ENCODE data around the gene C6orf136.
"Not testable (repeated sequence)": the region's sequence is repeated elsewhere in the genome, so short reads cannot be mapped to it uniquely, and the experiment has no call there.

C6orf136 gene

DNA sequence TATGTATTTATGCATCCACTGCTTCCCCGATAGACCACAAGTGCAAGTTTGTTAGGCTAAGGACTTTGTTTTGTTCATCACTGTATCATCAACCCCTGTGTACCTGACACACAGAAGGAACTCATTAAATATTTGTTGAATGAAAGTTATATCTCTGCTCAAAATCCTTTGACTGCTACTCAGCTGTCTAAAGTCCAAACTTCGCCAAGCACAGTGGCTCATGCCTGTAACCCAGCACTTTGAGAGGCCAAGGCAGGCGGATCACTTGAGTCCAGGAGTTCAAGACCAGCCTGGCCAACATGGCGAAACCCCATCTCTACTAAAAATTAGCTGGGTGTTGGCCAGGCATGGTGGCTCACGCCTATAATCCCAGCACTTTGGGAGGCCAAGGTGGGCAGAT is 11.0 kb downstream of the C6orf136 start:
- H3K4me1 Mint-ChIP-seq (ENCODE audit: low read depth); H3K27me3 Mint-ChIP-seq (ENCODE audit: low read depth); DNase-seq (ENCODE audit: low spot score); H3K4me3 Mint-ChIP-seq; H3K27ac Mint-ChIP-seq; H3K9me3 Mint-ChIP-seq: not testable (repeated sequence)
- H3K36me3 Mint-ChIP-seq (ENCODE audit: low read depth) = peaks cover 58% of the 10 kb centered on the region

DNA sequence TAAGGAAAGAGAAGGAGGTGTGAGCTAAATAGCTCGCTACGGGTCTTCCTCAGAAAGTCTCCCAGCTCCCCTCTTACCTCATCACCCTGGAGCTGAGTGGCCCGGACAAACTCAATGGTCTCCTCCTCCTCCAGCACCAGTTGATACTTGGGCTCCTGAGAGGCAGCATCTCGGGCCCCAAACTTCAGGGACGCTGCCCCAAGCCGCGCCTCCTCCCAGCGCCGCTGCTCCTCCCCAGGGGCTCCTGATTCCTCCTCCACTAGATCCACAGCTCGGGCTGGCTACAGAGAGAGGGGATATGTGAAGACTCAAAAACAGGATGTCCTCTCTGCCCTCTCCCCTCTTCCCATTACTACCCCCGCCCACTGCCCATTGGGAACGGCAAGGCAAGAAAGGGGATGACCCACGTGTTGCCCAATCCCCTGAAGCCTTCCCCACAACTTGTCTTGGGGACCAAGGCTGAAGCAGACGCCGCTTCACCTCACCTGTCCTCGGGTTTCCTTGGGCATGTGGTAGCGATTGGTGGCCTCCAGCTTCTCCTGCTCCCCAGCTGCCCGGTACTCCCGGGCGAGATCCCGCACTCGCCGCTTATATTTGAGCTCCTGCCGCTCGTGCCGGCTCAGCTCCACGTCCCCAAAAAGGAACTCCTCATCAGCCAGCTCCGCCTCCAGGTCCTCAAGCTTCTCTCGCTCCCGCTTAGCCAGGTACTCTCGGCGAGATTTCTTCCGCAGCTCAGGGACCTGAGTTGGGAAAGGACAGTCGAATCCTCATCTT is 18.2 kb downstream of the C6orf136 start:
- Mint-ChIP-seq H3K36me3 (ENCODE audit: low read depth) (peaks cover 48% of the 10 kb centered on the region), H3K4me3 (no peak overlapping the region), H3K27ac (no peak overlapping the region), H3K4me1 (ENCODE audit: low read depth) (peaks cover 4% of the 10 kb centered on the region), H3K27me3 (ENCODE audit: low read depth) (no peaks in the 10 kb centered on the region), H3K9me3 (no peaks in the 10 kb centered on the region)
- no peak for DNase-seq (ENCODE audit: low spot score)

- H3K4me3 Mint-ChIP-seq; H3K9me3 Mint-ChIP-seq; H3K27me3 Mint-ChIP-seq (ENCODE audit: low read depth); H3K27ac Mint-ChIP-seq: not testable (repeated sequence)
- H3K4me1 Mint-ChIP-seq (ENCODE audit: low read depth) = peaks cover 12% of the 10 kb centered on the region
- peak; percentile 49 for DNase-seq (ENCODE audit: low spot score)
- H3K36me3 Mint-ChIP-seq (ENCODE audit: low read depth) = peaks cover 53% of the 10 kb centered on the region
Measured at GRCh38 chr6:30666300-30666699, 19.4 kb downstream of the C6orf136 start.

DNA sequence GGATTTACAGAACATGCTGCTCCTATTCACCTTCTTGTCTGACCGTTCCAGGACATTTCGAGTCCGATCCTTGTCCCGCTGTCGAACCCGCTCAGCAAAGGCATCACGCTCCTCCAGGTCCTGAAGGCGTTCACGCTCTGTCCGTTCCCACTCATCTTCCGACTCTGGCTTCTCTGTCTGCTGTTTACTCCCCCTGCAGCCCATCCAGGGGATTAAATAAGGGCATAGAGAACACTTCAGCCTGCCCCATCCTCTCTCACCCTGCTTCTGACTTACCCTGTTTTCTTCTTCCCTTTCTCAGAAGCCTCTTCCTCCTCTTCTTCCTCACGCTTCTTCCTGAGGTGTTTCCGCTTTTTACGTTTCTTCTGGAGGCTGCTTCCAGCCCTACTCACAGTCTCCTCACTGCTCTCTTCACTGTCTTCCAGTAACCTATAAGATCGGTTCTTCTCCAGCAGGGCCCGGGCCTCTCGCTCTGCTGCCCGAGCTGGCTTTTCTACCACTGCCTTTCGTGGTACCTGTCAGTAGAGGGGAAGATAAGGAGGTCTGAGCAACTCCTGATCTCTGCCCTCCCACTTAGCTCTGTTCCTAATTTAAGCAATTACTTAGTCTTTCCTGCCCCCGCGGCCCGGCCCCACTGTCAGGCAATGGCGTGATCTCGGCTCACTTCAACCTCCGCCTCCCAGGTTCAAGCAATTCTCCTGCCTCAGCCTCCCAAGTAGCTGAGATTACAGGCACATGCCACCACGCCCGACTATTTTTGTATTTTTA is 24.0 kb downstream of the C6orf136 start:
- H3K9me3 Mint-ChIP-seq = no peaks in the 10 kb centered on the region

DNA sequence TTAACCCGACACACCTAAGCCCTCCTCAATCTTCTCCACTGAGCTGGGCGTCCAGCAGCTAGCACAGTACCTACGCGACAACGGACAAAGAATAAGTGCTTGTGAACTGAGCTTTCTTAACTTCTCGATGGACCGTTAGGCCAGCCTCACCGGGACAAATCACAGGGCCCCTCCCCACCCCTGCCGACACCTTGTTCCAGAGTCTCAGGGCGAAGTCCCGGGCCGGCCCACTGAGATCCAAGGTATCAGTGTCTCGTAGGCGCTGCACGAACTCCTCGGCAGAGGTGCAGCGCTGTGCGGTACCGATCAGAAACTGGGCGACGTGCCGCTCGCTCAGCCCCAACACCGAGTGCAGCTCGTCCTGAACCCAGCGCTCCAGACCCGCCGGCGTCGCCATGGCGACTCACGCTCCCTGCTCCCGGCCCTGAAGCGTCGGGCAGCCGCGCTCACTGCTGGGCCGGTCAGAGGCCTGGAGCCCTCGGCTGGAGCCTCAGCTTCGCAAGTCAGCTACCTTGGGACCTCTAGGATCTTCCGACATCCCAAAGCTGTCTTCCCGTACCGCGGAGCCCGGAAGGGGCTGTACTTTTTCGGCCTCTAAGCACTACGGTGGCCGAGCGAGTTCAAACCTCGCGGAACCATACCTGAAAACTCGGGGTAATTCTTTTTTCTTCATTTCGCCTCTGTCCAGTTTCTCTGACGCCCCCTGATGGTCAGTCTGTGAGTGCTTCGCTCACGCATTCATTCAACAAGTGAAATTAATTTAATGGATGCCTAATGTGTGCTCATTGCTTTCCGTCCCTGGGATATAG is 25.7 kb downstream of the C6orf136 start, which contains the start of gene DHX16:
TSS of gene DHX16 (minus strand) at position 562 of the 809 bp plus-strand sequence. CDS start at position 397, 165 bp downstream.
- H3K9me3 Mint-ChIP-seq = no peaks in the 10 kb centered on the region
- H3K27ac Mint-ChIP-seq = peak within 1 kb of the TSS; percentile 76
- no peaks in the 10 kb centered on the region for H3K27me3 Mint-ChIP-seq (ENCODE audit: low read depth)
- peaks cover 25% of the 10 kb centered on the region for H3K4me1 Mint-ChIP-seq (ENCODE audit: low read depth)
- peak; percentile 87 for DNase-seq (ENCODE audit: low spot score)
- H3K36me3 Mint-ChIP-seq (ENCODE audit: low read depth) = peaks cover 34% of the 10 kb centered on the region
- H3K4me3 Mint-ChIP-seq = peak within 1 kb of the TSS; percentile 96

More for the DNA sequence above, 24.0 kb downstream of the C6orf136 start:
- Mint-ChIP-seq H3K27ac (peak overlapping the region; percentile 51), H3K4me1 (ENCODE audit: low read depth) (peaks cover 20% of the 10 kb centered on the region), H3K36me3 (ENCODE audit: low read depth) (peaks cover 28% of the 10 kb centered on the region), H3K4me3 (peak overlapping the region; percentile 96), H3K27me3 (ENCODE audit: low read depth) (no peaks in the 10 kb centered on the region)
- no peak for DNase-seq (ENCODE audit: low spot score)

- no peak for DNase-seq (ENCODE audit: low spot score)
- Mint-ChIP-seq H3K4me1 (ENCODE audit: low read depth) (peaks cover 30% of the 10 kb centered on the region), H3K27me3 (ENCODE audit: low read depth) (no peaks in the 10 kb centered on the region), H3K36me3 (ENCODE audit: low read depth) (peaks cover 48% of the 10 kb centered on the region), H3K4me3 (peak overlapping the region; percentile 8), H3K9me3 (no peaks in the 10 kb centered on the region), H3K27ac (peak overlapping the region; percentile 70)
Measured at GRCh38 chr6:30676660-30677285, 29.8 kb downstream of the C6orf136 start.

DNA sequence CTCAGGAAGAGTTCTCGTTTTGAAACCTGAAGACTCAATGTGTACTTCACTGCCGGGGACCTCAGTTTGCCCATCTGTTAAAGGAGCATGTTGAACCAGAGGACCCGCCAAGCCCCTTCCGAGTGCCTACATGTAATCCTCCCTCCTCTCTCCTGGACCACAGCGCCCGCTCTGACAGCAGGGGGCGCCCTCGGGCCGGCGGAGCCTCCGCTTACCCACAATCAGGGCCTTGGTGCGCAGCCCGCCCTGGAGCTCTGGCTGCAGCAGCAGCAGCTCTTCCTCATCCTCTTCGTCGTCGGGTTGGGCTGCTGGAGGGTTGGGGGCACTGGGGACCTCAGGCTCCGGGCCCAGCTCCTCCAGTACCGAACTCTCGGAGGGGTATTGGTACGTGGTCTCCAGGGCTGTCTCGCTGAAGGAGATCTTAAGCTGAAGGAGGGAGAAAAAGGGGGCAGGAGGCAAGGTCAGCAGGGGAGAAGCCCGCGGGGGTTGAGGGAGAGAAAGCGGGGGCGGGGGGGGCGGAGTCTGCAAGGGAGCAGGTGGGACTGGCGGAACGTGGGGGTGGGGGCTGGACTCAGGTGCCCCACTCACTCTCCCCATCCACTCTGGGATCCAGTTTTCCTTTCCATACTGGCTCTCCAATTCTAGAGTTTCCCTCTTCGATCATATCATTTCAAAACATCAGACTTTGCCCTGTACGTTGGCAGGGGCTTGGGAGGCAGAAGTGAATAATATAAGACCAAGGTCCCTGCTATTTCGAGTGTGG is 32.2 kb downstream of the C6orf136 start:
- DNase-seq (ENCODE audit: low spot score) = peak; percentile 86
- peak overlapping the region; percentile 96 for H3K4me3 Mint-ChIP-seq
- peaks cover 71% of the 10 kb centered on the region for H3K36me3 Mint-ChIP-seq (ENCODE audit: low read depth)
- H3K9me3 Mint-ChIP-seq = no peaks in the 10 kb centered on the region
- no peaks in the 10 kb centered on the region for H3K27me3 Mint-ChIP-seq (ENCODE audit: low read depth)
- peaks cover 32% of the 10 kb centered on the region for H3K4me1 Mint-ChIP-seq (ENCODE audit: low read depth)
- peak overlapping the region; percentile 78 for H3K27ac Mint-ChIP-seq

GRCh38 chr6:30679765-30680535 is 33.0 kb downstream of the C6orf136 start:
- Mint-ChIP-seq H3K27me3 (ENCODE audit: low read depth) (no peaks in the 10 kb centered on the region), H3K27ac (peak overlapping the region; percentile 77), H3K9me3 (no peaks in the 10 kb centered on the region), H3K4me1 (ENCODE audit: low read depth) (peaks cover 32% of the 10 kb centered on the region), H3K36me3 (ENCODE audit: low read depth) (peaks cover 76% of the 10 kb centered on the region), H3K4me3 (peak overlapping the region; percentile 96)
- no peak for DNase-seq (ENCODE audit: low spot score)

- Mint-ChIP-seq H3K4me1 (ENCODE audit: low read depth) (peaks cover 28% of the 10 kb centered on the region), H3K27ac (peak overlapping the region; percentile 88), H3K4me3 (peak overlapping the region; percentile 96), H3K27me3 (ENCODE audit: low read depth) (no peaks in the 10 kb centered on the region), H3K36me3 (ENCODE audit: low read depth) (peaks cover 81% of the 10 kb centered on the region), H3K9me3 (no peaks in the 10 kb centered on the region)
- DNase-seq (ENCODE audit: low spot score) = no peak
Measured at GRCh38 chr6:30681766-30682142, 34.8 kb downstream of the C6orf136 start.

DNA sequence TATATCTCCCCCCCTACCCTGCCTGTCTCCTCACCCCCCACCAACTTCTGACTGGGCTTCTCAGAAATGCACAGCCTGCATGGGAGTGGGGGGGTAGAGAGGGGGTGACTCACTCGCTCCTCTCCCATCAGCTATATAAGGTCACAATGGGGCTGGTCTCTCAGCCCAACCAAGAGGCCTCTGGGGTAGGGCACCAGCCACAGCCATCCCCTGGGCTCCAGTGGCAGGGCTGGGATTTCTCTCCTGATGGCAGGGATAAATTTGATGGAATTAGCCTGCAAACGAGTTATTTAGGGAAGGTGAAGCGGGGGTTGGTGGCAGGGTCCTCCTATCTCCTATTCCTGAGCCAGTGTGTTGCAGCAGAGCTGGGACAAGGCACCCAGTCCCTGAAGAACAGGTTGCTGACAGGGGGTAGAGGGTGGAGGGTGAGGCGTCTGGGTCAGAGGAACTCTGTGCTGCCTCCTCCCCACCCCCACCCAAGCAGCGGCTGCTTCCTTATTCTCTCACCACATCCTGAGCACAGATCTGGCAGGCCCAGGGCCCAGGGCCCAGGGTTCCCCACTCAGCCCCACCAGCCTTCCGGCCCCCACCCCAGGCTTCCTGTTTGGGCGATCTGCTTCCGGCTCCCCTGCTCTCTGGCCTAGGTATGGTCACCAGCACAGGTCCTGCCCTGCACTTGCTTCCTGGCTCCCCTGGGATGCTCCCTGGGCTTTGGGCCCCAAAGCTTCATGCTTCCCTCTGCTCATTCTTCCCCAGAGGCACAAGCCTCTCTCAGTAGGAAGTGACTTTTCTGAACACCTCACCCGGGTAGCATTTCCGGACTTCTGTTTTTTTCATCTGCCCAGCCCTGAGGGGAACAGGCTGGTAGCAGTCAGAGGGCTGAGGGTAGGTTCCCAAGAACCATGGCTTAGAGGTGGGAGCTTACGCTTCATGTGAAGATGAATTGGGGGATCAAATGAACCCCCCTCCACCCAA is 35.5 kb downstream of the C6orf136 start:
- H3K9me3 Mint-ChIP-seq = no peaks in the 10 kb centered on the region
- peaks cover 28% of the 10 kb centered on the region for H3K4me1 Mint-ChIP-seq (ENCODE audit: low read depth)
- H3K27me3 Mint-ChIP-seq (ENCODE audit: low read depth) = no peaks in the 10 kb centered on the region
- H3K36me3 Mint-ChIP-seq (ENCODE audit: low read depth) = peaks cover 74% of the 10 kb centered on the region
- peak; percentile 87 for DNase-seq (ENCODE audit: low spot score)
- peak overlapping the region; percentile 88 for H3K27ac Mint-ChIP-seq
- H3K4me3 Mint-ChIP-seq = peak overlapping the region; percentile 96

- peaks cover 77% of the 10 kb centered on the region for H3K36me3 Mint-ChIP-seq (ENCODE audit: low read depth)
- H3K4me1 Mint-ChIP-seq (ENCODE audit: low read depth) = peaks cover 36% of the 10 kb centered on the region
- H3K27me3 Mint-ChIP-seq (ENCODE audit: low read depth) = no peaks in the 10 kb centered on the region
- H3K27ac Mint-ChIP-seq = peak overlapping the region; percentile 88
- no peaks in the 10 kb centered on the region for H3K9me3 Mint-ChIP-seq
- DNase-seq (ENCODE audit: low spot score) = no peak
- H3K4me3 Mint-ChIP-seq = peak overlapping the region; percentile 96
Measured at GRCh38 chr6:30683183-30683979, 36.4 kb downstream of the C6orf136 start.

All from T-helper 2 cell treated with Interferon-gamma antibody and Interleukin-4, amounts not matched to agents 5 μg/mL and 100 μg/mL, for 36 hours (primary cell).